Cortex of kidney (tissue), 1 donor: ENCODE measurements around the gene TIMMDC1.
A peak's percentile ranks its signal among the peaks of the same experiment; 100 is the strongest.

ENCODE experiments used
- DNase-seq: peaks from one replicate; lab custom pipeline; 2025; lab: John Stamatoyannopoulos, UW

Gene TIMMDC1, protein sequence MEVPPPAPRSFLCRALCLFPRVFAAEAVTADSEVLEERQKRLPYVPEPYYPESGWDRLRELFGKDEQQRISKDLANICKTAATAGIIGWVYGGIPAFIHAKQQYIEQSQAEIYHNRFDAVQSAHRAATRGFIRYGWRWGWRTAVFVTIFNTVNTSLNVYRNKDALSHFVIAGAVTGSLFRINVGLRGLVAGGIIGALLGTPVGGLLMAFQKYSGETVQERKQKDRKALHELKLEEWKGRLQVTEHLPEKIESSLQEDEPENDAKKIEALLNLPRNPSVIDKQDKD

DNA sequence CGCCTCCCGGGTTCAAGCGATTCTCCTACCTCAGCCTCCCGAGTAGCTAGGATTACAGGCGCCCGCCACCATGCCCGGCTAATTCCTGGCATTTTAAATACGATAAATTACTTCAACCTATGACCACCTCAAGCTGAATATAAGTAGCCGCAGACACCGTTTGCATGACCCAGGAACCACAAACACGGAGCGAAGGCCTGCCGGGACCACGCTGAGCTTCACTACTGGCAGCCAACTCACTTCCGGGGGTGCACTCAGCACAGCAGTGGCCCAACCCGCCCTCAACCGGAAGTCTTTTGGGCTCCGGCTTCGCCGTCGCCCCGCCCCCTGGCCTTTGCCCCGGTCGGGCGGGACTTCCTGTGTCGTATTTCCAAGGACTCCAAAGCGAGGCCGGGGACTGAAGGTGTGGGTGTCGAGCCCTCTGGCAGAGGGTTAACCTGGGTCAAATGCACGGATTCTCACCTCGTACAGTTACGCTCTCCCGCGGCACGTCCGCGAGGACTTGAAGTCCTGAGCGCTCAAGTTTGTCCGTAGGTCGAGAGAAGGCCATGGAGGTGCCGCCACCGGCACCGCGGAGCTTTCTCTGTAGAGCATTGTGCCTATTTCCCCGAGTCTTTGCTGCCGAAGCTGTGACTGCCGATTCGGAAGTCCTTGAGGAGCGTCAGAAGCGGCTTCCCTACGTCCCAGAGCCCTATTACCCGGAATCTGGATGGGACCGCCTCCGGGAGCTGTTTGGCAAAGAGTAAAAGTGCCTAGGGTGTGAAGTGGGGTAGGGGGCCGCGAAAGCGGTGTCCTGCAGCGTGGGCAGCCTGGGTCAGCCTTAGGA is at the start of gene TIMMDC1:
Gene TIMMDC1, plus strand, starts transcription at position 362 of the 826 bp plus-strand sequence. Its CDS starts 187 bp downstream, at position 549.
- peak; percentile 83 for DNase-seq

DNA sequence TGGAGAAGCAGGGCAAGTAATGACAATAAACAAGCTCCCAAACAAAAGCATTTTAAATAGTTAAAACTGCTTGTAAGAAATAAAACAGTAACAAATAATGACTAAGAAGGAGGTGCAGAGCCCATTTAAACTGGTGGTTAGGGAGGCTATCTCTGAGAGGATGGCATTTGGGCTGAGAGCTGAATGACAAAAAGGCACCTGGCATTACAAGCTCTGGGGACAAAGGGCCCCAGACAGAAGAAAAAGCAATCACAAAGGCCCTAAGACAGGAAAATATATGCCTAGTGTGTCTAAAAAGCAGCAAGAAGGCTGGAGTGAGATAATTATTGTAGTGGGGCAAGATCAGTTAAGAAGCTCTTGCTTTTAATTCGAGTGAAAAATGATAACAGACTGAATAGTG is 44.5 kb upstream of the TIMMDC1 start:
- no peak for DNase-seq

DNA sequence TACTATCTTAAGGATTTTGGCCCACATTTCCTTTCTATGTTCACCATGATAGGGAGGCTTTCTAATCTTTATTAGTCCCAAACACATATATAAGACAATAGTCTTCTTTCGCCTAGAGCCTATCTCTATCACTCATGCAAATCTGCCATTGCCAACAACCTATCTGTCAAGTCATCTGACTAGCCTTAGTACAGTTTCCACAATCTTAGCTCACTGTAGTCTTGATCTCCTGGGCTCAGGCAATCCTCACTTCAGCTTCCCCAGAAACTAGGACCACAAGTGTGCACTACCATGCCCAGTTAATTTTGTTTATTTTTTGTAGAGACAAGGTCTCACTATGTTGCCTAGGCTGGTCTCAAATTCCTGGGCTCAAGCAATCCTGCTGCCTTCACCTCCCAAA is 41.9 kb upstream of the TIMMDC1 start:
- DNase-seq: no peak

DNA sequence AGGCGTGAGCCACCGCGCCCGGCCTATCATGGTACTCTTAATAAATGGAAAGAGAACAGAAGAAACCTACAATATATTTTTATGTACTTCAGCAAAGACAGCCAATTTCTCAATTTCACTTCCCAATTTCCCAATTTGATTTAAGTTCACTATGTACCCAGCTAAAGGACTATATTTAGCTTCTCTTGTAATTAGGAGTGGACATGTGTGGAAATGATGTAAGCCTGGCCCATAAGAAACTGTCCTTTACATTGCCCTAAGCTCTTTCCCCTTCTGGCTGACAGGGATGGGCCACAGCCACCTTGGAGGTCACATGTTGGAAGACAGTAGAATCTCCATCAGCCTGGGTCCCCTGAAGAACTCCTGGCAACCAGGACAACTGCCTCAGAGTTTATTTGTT is 41.1 kb upstream of the TIMMDC1 start:
- DNase-seq: no peak

DNA sequence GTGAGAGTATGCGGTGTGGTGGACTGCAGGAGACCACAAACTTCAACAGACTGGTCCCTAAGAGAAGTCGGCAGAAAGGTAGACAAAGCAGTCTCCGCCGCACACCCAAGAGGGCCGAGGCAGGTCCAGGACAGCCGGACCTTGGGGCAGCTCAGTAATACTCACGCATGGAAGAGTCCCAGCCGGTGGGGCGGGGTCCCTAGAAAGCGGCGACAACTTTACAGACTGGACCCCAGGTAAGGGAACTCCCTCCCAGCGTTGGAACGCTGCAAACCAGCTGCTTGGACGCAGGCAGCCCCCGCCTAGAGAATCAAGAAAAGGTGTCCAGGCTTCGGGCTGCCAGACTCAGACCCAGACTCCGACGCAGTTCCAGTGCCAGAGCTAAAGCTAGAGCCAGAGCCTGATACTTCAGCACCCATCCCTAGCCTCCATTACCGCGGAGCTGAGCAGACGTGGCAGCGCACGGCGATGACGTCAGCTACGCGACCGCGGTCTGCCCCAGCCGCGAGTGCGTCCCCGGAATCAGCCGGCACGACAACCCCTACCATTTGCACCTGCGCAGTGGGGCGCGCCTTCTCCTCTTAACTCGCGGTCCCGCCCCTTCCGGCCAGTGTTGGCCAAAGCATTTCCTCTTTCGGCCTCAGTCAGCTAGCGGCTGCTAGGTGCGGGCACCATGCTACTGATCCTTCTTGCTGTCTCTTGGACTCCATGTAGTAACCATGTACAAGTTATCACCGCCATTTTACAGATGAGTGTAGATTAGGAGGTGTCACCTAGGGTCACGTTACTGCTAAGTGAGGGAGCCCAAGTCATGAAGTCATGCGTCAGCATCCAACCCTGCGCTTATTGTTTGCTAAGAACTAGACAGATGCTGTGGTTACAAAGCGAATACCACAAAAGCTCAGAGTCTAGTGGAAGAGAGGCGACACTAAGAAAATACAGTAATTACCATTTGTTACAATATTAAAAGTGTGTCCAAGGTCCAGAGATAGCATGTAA is 34.9 kb upstream of the TIMMDC1 start, which contains the start of gene TMEM39A:
Gene TMEM39A, minus strand, starts transcription at position 445 of the 999 bp plus-strand sequence. CDS start 1,541 bp downstream, outside the sequence.
- DNase-seq: peak; percentile 87

DNA sequence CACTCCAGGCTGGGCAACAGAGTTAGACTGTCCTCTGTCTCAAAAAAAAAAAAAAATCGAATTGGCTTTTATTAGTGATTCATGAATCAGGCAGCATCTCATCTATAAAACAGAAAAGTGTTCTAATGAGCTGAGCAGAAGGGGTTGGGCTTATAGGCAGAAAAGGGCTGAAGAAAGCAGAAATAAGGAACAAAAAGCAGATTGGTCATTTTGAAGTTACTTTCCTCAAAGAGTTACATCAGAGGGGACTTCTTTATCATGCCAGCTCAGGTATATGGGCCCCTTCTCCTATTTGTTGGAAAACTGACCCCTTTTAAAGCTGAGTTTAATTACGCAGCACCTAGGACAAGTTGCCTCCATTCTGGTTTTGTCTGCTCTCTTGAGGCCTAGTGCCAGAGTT is 30.3 kb upstream of the TIMMDC1 start:
- no peak for DNase-seq

DNA sequence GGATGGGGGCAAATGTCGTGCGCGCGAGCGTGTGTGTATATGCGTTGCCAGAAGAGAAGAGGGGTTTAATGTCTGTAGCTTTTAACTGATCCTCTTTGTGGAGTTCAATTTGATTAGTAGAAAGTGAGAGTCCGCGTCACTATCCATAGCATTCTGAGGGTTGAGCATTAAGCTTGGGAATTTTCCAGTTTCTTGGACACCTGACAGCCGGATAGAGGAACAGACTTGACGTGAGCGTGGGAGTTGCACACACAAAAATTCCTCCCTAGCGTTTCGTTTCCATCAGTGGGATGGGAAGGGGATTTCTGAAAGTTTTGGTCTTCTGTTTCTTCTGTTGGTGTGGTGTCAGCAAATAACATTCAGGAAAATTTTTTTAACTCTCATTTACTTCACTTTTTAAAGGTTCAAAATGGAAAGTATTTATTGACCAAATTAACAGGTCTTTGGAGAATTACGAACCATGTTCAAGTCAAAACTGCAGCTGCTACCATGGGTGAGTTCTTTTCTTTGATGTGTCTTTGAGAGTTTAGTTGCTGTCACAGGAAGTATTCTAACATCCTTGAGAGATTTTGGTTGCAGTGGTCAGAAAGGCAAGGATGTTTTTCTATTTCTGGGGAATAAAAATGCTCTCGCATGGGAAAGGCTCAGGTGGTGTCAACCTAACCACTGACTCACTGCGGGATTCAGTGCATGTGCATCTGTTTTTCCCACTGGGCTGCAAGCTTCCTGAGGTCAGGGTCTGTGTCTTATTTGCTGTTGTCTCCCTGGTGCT is 28.7 kb upstream of the TIMMDC1 start:
- DNase-seq: no peak

DNA sequence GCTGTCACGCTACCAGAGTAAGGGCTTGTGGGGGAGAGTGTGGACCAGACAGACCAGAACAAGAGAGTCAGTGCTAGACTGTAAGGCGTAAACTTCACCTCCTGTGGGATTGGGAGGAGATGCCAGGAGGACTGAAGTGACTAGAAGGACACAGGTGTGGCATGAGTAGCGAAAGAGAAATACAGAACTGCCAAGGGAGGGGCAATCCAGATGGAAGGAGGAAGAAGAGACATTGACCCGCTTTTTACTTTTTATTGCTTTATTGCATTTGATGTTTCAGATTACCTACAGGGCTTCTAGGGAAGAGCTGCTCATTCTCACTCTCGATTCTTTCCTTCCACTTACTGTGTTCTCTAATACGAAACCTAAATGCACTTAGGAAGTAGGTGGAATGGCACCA is 27.5 kb upstream of the TIMMDC1 start:
- DNase-seq: no peak

DNA sequence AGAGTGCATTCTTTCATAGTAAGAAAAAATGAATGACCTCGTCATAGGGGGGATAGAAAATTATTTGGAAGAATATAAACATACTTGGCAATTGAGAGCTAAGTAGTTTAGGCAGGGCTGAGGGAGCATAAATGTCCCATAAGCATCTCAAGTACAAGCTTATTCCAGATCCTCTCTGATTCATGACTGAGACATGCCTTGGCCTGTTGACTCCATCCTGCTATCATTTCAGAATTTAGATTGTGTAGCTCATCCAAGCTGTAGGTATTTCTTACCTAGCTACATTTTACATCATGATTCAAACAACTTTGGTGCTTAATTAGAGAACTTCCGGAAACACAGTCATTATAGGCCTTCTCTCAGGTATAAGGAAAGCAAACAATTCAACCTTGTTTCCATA is 17.3 kb upstream of the TIMMDC1 start:
- DNase-seq: no peak

DNA sequence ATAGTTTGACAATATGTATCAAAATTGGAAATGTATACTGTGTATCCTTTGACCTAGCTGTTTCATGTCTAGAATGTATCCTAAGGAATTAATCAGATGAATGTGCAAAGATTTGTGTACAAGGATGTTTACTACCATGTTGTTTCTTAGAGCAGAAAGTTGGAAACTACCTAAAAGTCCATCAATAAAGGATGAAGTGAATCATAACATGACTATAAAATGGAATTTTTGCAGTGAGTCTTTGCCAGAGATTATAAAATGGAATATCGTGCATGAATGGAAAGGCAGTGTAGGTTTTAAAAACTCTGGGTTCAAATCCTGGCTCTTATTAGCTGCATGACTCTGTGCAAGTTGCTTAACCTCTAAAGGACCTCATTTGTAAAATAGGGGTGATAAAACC is 15.2 kb upstream of the TIMMDC1 start:
- DNase-seq: no peak

DNA sequence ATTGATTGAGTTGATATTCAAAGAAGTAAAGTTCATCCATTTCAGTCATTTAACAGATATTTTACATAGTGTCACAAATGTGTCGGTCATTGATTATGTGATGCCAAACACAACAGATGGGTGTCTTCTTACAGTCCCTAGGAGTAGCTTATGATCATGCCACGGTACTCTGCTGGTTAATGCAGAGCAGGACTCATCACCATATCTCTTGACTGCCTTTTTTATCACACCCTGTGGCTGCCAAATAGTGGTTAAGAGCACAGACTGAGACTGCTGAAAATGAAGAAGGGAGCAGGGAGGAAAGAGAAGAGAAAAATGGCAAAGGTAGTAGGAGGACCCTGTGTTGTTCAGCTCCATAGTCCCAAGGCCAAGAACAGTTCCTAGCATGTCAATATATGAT is 12.8 kb upstream of the TIMMDC1 start:
- DNase-seq: no peak

DNA sequence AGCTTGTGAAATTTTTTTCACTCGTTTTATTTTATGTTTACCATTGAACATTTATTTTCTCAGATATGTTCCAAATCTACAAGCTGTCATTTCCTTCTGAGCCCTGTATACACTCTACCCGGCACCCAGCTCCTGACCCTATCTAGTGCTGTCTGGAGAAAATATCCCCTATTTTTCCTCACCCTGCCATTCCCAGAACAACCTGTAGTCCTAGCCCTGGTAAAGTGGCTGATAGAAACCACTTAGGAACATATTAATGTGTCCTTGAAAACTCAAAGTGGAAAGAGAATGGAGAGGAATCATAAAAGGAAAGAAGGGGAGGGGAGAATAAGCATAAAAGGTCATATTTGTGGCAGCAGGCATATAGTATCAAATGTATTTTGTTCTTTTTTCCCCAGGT is 8.2 kb upstream of the TIMMDC1 start:
- no peak for DNase-seq

DNA sequence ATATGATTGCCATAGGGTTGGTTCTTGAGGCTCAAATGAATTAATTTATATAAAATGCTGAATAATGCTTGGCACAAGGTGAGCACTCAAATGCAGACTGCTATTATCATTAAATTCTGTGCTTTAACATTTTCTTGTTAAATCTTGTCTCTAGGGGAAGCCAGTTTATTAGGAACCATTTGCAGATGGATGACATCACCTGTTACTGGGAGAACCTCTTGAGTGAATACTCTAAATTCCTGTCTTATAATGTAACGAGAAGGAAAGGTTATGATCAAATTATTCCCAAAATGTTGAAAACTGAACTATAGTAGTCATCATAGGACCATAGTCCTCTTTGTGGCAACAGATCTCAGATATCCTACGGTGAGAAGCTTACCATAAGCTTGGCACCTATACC is 6.2 kb upstream of the TIMMDC1 start:
- DNase-seq: no peak

DNA sequence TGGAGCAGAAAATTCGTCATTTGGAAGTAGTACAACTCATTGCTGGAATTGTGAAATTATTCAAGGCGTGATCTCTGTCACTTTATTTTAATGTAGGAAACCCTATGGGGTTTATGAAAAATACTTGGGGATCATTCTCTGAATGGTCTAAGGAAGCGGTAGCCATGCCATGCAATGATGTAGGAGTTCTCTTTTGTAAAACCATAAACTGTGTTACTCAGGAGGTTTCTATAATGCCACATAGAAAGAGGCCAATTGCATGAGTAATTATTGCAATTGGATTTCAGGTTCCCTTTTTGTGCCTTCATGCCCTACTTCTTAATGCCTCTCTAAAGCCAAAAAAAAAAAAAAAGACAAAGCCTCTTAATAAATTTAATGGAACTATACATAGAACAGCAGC is 5.5 kb upstream of the TIMMDC1 start:
- DNase-seq: no peak

DNA sequence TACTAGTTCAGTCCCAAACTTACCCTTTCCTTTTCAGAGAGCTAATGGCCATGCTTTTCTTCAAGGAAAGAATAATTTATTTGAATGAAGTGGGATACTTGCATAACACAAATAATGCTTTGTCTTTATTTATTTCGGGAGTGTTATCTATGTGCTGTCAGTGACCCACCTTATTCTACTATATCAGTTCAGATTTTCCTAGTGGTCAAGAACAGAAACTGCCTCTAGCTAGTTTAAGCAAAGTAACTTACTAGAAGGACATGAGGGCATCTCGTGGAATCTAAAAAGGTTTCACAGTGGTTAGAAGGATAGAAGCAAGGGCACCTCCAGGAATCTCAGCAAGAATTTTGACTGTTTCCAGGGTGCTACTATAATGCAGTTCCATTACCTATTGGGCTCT is 3.8 kb upstream of the TIMMDC1 start:
- no peak for DNase-seq

DNA sequence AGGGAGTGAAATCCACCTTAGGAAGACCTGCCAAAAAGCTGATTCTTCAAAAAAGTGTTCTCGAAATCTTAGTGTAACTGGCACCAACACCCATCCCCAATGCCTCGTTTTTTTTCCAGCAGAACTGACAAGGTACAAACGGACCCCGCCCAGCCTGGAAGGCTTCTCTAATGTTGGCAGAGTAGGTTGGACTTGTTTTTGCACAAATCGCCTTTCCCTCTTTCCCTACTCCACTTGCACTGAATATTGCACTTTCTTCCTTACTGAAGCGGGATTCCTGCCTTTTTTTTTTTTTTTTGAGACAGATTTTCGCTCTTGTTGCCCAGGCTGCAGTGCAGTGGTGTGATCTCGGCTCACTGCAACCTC is 544 bp upstream of the TIMMDC1 start:
- no peak for DNase-seq

DNA sequence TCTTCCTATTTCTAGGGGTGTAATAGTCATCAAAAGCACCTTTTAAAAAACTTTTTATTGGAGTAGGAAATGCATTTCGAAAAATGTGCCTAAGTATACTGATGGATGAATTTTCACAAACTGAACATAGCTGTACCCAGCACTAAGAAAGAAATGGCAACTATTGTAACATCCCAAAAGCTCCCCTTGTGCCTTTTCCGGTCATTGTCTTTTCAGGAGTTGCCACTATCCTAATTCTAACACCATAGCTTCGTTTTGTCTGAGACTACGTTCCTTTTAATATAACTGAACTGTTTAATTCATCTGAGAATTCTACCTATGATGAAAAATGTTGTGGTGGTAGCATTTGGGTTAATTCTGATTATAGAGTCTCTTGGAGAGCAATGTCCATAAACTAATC is 1.9 kb downstream of the TIMMDC1 start:
- DNase-seq: no peak

DNA sequence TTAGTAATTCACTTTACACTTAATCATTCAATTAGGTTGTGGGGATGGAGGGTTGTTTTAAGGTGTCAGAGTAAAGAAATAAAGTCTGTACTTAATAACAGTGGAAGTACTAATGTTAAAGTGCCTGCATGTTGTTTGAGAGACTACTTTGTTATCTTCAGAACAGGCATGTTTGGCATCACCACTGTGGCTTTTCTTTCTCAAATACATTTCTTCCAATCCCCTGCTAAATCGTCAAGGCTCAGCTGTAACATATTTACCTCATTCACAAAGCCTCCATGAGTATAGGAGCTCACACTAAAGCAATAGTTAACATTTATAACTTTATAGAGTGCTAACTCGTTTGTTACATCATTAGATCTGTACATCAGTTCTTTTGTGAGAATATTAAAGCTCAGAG is 2.6 kb downstream of the TIMMDC1 start:
- no peak for DNase-seq

DNA sequence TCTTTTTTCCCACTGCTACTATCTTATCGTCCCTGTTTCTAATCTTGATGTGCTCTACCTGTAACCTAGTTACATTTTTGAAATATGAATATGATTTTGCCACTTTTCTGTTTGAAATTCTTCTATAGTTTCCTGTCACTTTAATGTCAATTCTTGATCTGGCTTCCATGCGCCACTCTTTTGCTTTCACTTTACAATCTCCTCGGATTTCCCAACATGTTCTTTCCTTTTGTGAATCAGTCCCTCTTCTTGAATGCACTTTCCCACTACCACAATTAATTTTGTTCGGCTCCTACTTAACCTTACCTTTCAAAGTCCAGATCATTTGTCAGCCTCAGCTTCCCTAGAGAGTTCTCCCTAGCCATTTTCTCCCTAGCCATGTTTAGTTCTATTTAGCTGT is 8.3 kb downstream of the TIMMDC1 start:
- DNase-seq: no peak

DNA sequence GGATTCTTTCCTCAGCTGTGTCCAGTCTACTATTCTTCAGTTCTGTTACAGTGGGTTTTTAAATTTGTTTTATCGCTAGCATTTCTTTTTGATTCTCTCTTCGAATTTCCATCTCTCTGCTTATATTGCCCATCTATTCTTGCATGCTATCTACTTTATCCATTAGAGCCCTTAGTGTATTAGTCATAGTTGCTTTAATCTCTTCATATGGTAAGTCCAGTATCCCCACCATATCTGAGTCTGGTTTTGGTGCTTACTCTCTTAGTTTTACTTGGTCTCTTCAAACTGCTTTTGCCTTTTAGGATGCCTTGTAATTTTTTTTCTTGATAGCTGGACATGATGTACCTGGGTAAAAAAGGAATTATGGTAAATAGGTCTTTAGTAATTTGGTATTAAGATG is 9.1 kb downstream of the TIMMDC1 start:
- no peak for DNase-seq

DNA sequence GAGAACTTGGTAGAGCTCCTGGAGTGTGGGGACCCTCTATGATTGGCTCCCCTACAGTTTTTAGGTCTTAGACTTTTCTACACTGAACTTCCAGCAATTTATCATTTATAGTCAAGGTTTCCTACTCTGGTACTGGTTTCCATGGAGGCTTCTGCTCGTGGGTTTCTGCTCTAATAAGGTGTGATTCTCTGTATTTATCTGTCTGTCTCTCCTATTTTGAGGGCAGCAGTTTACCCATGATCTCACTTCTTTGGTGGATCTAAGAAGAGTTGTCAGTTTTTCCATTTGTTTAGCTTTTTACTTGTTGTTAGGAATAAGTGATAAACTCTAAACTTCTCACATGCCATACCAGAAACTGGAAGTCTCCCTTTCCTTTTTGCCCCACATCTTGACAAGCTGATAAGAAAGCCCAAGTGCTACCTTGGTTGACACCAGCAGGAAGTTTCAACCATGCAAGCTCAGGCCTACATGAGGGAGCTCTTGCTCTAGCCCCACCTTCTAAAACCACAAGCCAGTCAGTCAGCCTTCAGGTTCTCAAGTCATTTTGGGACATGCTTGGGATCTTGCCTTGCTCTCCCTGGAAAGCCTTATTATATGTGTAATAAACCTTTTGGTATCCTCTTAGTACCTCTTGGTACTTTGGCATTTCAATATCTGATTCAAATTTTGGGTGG is 10.0 kb downstream of the TIMMDC1 start:
- DNase-seq: no peak
